ENCODE data around the gene CACNB4.
"Not testable (repeated sequence)": the region's sequence is repeated elsewhere in the genome, so short reads cannot be mapped to it uniquely, and the experiment has no call there.

Gene CACNB4

GRCh38 chr2:151945186-151945585 is 153.7 kb downstream of the CACNB4 start:
- in situ Hi-C loops (cut with MboI; ENCODE audit: low pct_unique_long_range_greater_than_20kb, low sequenced_read_pairs, unreplicated experiment): no loop called here
- no peak for TF ChIP-seq CTCF (IDR thresholded peaks at IDR 0.05; ENCODE audit: extremely low read depth, insufficient read depth, missing control alignments)
- no peak for DNase-seq (ENCODE audit: low spot score)

GRCh38 chr2:151943461-151943860 is 155.4 kb downstream of the CACNB4 start:
- DNase-seq (ENCODE audit: low spot score): no peak
- in situ Hi-C loops (cut with MboI; ENCODE audit: low pct_unique_long_range_greater_than_20kb, low sequenced_read_pairs, unreplicated experiment): no loop called here
- no peak for TF ChIP-seq CTCF (IDR thresholded peaks at IDR 0.05; ENCODE audit: extremely low read depth, insufficient read depth, missing control alignments)

GRCh38 chr2:151942540-151943205 is 156.2 kb downstream of the CACNB4 start:
- in situ Hi-C loops (cut with MboI; ENCODE audit: low pct_unique_long_range_greater_than_20kb, low sequenced_read_pairs, unreplicated experiment); DNase-seq (ENCODE audit: low spot score): not testable (repeated sequence)

- TF ChIP-seq CTCF (IDR thresholded peaks at IDR 0.05; ENCODE audit: extremely low read depth, insufficient read depth, missing control alignments): no peak
- in situ Hi-C loops (cut with MboI; ENCODE audit: low pct_unique_long_range_greater_than_20kb, low sequenced_read_pairs, unreplicated experiment): no loop called here
- DNase-seq (ENCODE audit: low spot score): no peak
These were observed 160.9 kb downstream of the CACNB4 start for GRCh38 chr2:151937966-151938365.

GRCh38 chr2:151936626-151937025 is 162.2 kb downstream of the CACNB4 start:
- in situ Hi-C loops (cut with MboI; ENCODE audit: low pct_unique_long_range_greater_than_20kb, low sequenced_read_pairs, unreplicated experiment): no loop called here
- DNase-seq (ENCODE audit: low spot score): no peak
- TF ChIP-seq CTCF (IDR thresholded peaks at IDR 0.05; ENCODE audit: extremely low read depth, insufficient read depth, missing control alignments): no peak

- no peak for TF ChIP-seq CTCF (IDR thresholded peaks at IDR 0.05; ENCODE audit: extremely low read depth, insufficient read depth, missing control alignments)
- in situ Hi-C loops (cut with MboI; ENCODE audit: low pct_unique_long_range_greater_than_20kb, low sequenced_read_pairs, unreplicated experiment): no loop called here
These were observed 165.5 kb downstream of the CACNB4 start for GRCh38 chr2:151933266-151933804.

GRCh38 chr2:151931756-151932155 is 167.1 kb downstream of the CACNB4 start:
- in situ Hi-C loops (cut with MboI; ENCODE audit: low pct_unique_long_range_greater_than_20kb, low sequenced_read_pairs, unreplicated experiment): no loop called here
- TF ChIP-seq CTCF (IDR thresholded peaks at IDR 0.05; ENCODE audit: extremely low read depth, insufficient read depth, missing control alignments): no peak
- no peak for DNase-seq (ENCODE audit: low spot score)

More at GRCh38 chr2:151933266-151933804, 165.5 kb downstream of the CACNB4 start:
- DNase-seq (ENCODE audit: low spot score): no peak

Measured in GM13977 (cell line).